ENCODE measurements around the gene ADGRG6. TPM values are rescaled to one million over a fixed set of nuclear protein-coding genes. Genes with fewer than 3 reads are reported as not detected.

Gene ADGRG6
- total RNA-seq, 1 donor from 2014 or later: 35.3 TPM

DNA sequence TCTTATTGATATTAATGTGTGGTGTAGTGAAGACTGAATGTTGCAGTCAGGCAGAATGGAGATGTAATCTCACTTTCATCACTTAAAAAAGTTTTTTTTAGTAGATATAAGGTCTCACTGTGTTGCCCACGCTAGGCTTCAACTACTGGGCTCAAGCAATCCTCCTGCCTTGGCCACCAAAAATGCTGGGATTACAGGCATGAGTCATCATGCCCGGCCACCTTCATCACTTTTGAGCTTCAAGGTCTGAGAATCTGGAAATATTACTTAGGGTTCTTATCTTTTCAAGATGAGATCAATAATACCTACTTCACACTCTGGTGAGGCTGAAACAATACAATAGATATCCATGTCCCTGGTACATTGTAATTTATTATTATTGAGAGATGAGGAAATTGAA lies 31.6 kb downstream of the ADGRG6 start:
- TF ChIP-seq, protein P1, sequence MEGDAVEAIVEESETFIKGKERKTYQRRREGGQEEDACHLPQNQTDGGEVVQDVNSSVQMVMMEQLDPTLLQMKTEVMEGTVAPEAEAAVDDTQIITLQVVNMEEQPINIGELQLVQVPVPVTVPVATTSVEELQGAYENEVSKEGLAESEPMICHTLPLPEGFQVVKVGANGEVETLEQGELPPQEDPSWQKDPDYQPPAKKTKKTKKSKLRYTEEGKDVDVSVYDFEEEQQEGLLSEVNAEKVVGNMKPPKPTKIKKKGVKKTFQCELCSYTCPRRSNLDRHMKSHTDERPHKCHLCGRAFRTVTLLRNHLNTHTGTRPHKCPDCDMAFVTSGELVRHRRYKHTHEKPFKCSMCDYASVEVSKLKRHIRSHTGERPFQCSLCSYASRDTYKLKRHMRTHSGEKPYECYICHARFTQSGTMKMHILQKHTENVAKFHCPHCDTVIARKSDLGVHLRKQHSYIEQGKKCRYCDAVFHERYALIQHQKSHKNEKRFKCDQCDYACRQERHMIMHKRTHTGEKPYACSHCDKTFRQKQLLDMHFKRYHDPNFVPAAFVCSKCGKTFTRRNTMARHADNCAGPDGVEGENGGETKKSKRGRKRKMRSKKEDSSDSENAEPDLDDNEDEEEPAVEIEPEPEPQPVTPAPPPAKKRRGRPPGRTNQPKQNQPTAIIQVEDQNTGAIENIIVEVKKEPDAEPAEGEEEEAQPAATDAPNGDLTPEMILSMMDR (conservative IDR thresholded peaks at IDR 0.05; ENCODE audit: low read depth, low read length): no peak

DNA sequence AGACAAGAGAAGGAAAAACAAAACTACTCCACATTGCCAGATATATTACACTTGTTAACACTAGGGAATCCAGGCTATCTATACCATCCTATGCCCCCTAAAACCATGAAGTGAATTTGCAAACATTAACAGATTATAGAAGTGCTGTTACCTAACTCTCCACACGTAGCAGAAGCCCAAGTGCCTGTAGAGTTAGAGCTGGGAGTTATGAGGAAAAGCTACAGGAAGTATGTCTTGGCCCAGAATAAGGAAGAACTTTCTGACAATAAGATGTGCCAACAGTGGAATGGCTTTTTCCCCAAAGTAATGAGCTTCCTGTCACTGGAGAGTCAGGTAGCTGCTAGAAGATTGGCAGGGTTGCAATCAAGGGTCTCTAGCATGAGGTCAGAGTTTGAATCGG lies 32.5 kb downstream of the ADGRG6 start:
- no peak overlapping the region for H3K4me3 ChIP-seq (ENCODE audit: low read depth, low read length)
- TF ChIP-seq, protein P1 (conservative IDR thresholded peaks at IDR 0.05; ENCODE audit: low read depth, low read length): no peak
- DNase-seq (ENCODE audit: low read depth): no peak

More for the DNA sequence above, 31.6 kb downstream of the ADGRG6 start:
- no peak for DNase-seq (ENCODE audit: low read depth)
- no peak overlapping the region for H3K4me3 ChIP-seq (ENCODE audit: low read depth, low read length)

DNA sequence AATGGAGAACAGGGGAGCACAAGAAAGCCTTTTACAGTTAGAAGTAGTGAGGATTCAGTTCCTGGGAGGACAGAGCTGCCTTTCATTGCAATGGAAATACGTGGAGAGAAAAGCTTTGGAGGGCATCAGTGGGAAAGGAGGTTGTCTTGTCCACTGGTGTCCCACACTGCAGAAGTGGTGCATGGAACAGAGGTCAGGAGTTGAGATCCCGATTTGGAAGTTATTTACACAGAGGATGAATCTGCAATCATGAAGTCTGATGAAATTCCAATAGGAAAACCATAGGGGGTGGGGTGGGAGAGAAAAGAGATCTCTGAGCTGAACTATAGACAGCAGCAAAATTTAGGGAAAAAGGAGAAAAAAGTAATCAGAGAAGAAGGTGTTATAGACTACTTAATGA lies 33.6 kb downstream of the ADGRG6 start:
- DNase-seq (ENCODE audit: low read depth): no peak
- H3K4me3 ChIP-seq (ENCODE audit: low read depth, low read length): no peak overlapping the region
- TF ChIP-seq, protein P1 (conservative IDR thresholded peaks at IDR 0.05; ENCODE audit: low read depth, low read length): no peak

DNA sequence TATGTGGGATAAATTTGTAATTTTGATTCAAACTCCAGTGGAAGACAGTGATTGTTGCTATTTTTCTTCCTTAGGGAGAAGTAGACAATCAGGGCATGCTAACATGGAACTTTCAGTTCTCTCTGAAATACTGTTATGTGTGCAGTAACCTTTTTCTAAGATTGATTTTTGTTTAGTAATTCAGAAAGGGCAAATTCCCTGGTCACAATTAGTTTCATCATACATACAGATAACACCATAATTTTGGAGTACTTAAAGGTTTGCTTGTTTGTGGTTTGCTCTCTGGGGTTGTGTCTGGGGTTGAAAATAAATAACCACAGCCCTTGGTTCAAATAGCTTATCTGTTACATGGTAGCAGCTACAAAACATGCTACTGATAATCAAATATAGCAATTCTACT lies 34.4 kb downstream of the ADGRG6 start:
- DNase-seq (ENCODE audit: low read depth): no peak
- TF ChIP-seq, protein P1 (conservative IDR thresholded peaks at IDR 0.05; ENCODE audit: low read depth, low read length): no peak
- no peak overlapping the region for H3K4me3 ChIP-seq (ENCODE audit: low read depth, low read length)

DNA sequence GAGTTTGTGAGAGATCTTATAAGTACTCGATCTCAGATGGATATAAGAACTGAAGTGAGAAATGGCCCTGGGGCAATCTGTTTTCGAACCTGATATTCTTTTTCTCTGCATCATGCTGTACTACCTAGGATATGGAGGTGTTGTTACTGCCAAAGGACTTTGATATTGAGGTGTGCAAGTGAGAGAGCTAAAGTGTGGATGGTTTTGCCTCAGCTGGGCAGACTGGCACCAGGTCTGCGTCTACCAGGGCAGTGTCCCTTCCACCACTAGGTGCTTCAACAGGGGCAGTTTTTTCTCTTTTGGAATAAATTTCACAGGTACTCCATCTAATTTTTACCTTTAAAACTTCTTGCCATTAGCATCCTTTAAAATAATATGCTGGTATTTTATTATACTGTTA lies 35.0 kb downstream of the ADGRG6 start:
- DNase-seq (ENCODE audit: low read depth): no peak
- TF ChIP-seq, protein P1 (conservative IDR thresholded peaks at IDR 0.05; ENCODE audit: low read depth, low read length): no peak
- H3K4me3 ChIP-seq (ENCODE audit: low read depth, low read length): no peak overlapping the region

DNA sequence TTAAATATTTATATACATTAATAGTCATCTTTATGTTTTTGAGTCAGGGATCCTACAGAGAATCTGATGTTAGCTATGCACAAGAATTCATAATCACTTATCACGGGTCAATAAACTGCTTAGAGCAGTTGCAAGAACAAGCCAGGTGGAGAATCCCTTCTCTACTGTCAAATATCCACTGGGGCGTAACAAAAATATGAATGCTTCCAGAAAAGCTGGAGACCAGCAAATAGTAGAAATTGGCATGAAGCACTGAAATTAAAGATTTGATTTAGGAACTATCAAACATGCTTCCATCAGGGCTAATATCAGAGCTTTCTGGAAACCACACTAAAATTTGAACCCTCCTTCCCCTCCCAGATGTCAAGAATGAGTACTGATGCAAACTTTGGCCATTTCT lies 37.3 kb downstream of the ADGRG6 start:
- TF ChIP-seq, protein P1 (conservative IDR thresholded peaks at IDR 0.05; ENCODE audit: low read depth, low read length): no peak
- no peak overlapping the region for H3K4me3 ChIP-seq (ENCODE audit: low read depth, low read length)
- no peak for DNase-seq (ENCODE audit: low read depth)

DNA sequence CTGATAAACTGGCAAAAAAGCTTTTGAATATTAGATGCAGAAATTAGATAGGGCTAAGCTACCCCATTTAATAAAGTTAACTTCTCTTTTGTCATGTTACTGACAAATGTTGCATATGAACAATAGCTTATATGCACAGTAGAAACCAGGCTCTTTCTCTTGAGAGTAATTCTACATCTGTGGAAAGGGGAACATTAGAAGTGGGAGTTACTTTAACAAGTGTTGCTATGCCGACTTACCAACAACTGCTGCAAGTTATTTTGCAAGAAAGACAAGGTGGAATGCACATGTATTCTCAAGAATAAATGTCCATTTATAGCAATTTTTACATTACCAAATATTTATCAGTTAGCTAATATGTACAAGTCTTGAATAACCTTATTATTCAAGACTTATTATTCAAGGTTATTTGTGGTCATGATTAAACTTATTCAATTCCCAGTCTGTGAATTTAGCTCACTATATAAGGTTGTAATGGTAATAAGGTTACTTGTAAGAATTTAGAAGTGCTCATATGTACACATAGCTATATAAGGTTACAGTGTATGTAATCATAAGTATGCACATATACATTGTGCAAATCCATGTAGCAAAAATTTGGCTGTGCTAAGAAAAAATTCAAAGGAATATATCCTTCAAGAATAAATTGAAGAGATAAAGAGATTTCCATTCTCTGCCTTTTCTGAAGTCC lies 38.3 kb downstream of the ADGRG6 start:
- TF ChIP-seq, protein P1 (conservative IDR thresholded peaks at IDR 0.05; ENCODE audit: low read depth, low read length): no peak
- H3K4me3 ChIP-seq (ENCODE audit: low read depth, low read length): no peak overlapping the region
- no peak for DNase-seq (ENCODE audit: low read depth)
